Measurements from ENCODE around the gene EFCAB8.
A peak's percentile ranks its signal among the peaks of the same experiment; 100 is the strongest.

Gene EFCAB8, protein sequence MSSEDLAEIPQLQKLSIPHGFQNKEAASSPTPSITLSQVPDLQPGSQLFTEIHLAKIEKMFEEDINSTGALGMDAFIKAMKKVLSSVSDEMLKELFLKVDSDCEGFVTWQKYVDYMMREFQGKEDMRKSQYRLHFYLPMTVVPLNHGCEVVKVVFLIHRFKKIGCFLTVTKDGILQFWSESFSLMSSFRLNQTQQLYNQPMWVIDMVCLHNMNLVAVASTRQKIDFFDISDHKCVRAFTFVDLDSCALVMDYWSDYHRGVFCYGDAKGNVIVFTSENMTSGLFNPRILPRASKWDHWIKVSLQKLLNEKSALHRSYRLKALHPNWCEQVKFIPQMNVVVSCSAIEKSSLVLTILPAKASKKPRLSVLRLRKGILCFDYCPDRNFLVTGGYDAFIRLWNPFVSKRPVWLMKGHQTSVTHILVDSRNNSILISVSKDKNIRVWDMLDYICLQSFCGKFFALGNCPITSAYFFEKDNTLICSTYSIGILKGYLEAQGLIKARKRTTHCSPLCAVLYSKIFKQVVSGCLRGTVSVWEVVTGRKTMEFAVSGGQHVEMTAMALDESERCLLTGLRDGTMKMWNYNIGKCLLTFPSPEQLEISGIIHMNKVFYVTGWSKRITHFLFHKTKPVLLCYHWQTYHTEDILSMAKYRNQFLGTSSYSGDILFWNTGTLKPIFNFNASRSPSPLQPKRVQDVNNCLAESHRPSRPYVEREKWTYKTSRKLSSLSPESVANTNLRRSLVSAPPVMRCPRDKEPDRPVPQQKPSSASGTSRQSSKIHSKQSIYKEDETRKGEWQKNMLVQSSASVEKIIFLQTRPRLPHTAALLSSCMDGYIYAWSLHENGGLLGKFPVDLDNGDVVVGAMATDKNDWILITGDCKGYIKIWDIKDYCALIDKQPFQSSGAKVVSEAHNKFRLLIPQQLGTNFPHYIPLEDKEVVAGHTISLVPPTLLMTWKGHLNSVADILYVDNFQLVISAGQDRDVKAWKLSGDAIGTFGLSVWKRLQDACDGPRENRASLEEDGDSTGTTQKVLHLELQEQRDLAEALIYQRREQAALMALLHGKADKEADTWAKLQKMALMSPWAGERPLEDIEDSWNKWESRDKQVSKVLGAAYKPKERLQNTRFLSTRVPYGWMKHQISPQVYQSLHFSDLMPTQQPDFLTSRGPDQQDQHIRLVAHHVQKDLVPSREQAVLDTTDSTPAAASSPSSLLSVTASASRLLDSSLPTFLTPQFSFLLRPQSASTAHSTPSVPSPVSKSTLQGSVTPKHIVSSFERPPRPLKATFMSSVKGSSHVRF

DNA sequence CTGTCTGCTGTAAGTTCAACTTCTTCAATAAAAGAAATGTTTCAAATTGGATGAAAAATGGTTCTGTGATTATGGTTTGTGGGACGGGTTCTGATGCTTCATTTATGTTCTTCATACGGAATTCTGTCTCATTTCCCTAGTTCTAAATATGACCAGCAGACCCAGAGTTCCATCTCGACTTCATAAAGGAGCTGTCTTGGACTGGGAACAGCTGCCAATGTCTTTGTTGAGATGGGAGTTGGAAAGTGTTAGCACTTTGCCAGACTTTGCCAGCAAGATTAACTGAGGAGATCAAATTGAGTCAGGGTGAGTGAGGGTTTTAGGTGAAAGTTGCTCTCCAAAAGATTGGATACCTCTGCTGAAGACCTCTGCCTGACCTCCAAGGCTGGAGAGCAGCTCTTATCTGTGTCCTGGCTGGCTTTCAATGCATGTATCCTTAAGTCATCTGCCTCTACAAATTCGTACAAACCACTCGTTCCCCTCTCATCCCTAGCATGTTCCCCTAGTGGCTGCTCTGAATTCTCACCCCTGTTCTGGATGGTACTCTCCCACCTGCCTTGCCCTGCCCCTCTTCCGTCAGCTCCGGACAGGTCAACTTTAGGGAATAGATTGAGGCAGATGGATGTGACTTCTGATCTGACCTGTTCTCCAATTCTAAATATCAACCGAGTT lies at the start of gene EFCAB8:
TSS of gene EFCAB8 (plus strand) at position 223 of the 672 bp plus-strand sequence. CDS start 4,870 bp downstream, outside the sequence.
- H3K27me3 ChIP-seq (ENCODE audit: control insufficient read depth in 2 of 2, insufficient read depth in 2 of 2, low read length in 2 of 2), result no peaks in the 10 kb centered on the region
- H3K4me3 ChIP-seq (ENCODE audit: low read length in 2 of 2), result no peak within 1 kb of the TSS
- no peaks in the 10 kb centered on the region for H3K9me3 ChIP-seq (ENCODE audit: control insufficient read depth in 2 of 2, low read length in 2 of 2)
- peaks cover 9 to 13% of the 10 kb centered on the region in 2 donors for H3K36me3 ChIP-seq (ENCODE audit: control insufficient read depth in 2 of 2, insufficient read depth in 2 of 2, low read length in 2 of 2)
- no peak within 1 kb of the TSS for H3K9ac ChIP-seq (ENCODE audit: low read depth in 1 of 2, low read length in 2 of 2)
- H3K4me1 ChIP-seq (ENCODE audit: control insufficient read depth in 2 of 2, insufficient read depth in 2 of 2, low read length in 2 of 2), result no peaks in the 10 kb centered on the region
- no peak within 1 kb of the TSS for H3K27ac ChIP-seq (ENCODE audit: low read depth in 2 of 2, low read length in 2 of 2)

- Histone ChIP-seq H3K4me1 (ENCODE audit: control insufficient read depth in 2 of 2, insufficient read depth in 2 of 2, low read length in 2 of 2) (no peaks in the 10 kb centered on the region), H3K27ac (ENCODE audit: low read depth in 2 of 2, low read length in 2 of 2) (no peak overlapping the region), H3K27me3 (ENCODE audit: control insufficient read depth in 2 of 2, insufficient read depth in 2 of 2, low read length in 2 of 2) (no peaks in the 10 kb centered on the region), H3K9me3 (ENCODE audit: control insufficient read depth in 2 of 2, low read length in 2 of 2) (no peaks in the 10 kb centered on the region), H3K36me3 (ENCODE audit: control insufficient read depth in 2 of 2, insufficient read depth in 2 of 2, low read length in 2 of 2) (no peaks in the 10 kb centered on the region), H3K4me3 (ENCODE audit: low read length in 2 of 2) (no peak overlapping the region), H3K9ac (ENCODE audit: low read depth in 1 of 2, low read length in 2 of 2) (no peak overlapping the region)
Measured at GRCh38 chr20:32809907-32810306, 48.8 kb upstream of the EFCAB8 start.

GRCh38 chr20:32810941-32811340 lies 47.8 kb upstream of the EFCAB8 start:
- no peaks in the 10 kb centered on the region for H3K4me1 ChIP-seq (ENCODE audit: control insufficient read depth in 2 of 2, insufficient read depth in 2 of 2, low read length in 2 of 2)
- no peak overlapping the region for H3K27ac ChIP-seq (ENCODE audit: low read depth in 2 of 2, low read length in 2 of 2)
- H3K4me3 ChIP-seq (ENCODE audit: low read length in 2 of 2), result no peak overlapping the region
- no peak overlapping the region for H3K9ac ChIP-seq (ENCODE audit: low read depth in 1 of 2, low read length in 2 of 2)
- no peaks in the 10 kb centered on the region for H3K36me3 ChIP-seq (ENCODE audit: control insufficient read depth in 2 of 2, insufficient read depth in 2 of 2, low read length in 2 of 2)
- H3K9me3 ChIP-seq (ENCODE audit: control insufficient read depth in 2 of 2, low read length in 2 of 2), result no peaks in the 10 kb centered on the region
- H3K27me3 ChIP-seq (ENCODE audit: control insufficient read depth in 2 of 2, insufficient read depth in 2 of 2, low read length in 2 of 2), result no peaks in the 10 kb centered on the region

DNA sequence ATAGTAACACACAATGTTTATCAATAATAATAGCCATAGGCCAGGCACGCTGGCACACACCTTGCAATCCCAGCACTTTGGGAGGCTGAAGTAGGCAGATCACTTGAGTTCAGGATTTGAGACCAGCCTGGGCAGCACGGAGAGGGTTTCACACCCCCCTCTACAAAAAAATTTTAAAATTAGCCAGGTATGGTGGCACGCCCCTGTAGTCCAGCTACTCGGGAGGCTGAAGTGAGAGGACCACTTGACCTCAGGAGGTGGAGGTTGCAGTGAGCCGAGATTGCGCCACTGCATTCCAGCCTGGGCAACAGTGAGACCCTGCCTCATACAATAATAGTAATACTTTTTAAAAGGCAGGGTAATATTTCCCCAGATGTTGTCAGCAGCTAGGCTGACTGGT lies 46.8 kb upstream of the EFCAB8 start:
- H3K27ac ChIP-seq (ENCODE audit: low read depth in 2 of 2, low read length in 2 of 2), result no peak overlapping the region
- H3K4me1 ChIP-seq (ENCODE audit: control insufficient read depth in 2 of 2, insufficient read depth in 2 of 2, low read length in 2 of 2), result no peaks in the 10 kb centered on the region
- H3K9me3 ChIP-seq (ENCODE audit: control insufficient read depth in 2 of 2, low read length in 2 of 2), result no peaks in the 10 kb centered on the region
- no peak overlapping the region for H3K4me3 ChIP-seq (ENCODE audit: low read length in 2 of 2)
- H3K36me3 ChIP-seq (ENCODE audit: control insufficient read depth in 2 of 2, insufficient read depth in 2 of 2, low read length in 2 of 2), result no peaks in the 10 kb centered on the region
- H3K27me3 ChIP-seq (ENCODE audit: control insufficient read depth in 2 of 2, insufficient read depth in 2 of 2, low read length in 2 of 2), result no peaks in the 10 kb centered on the region
- H3K9ac ChIP-seq (ENCODE audit: low read depth in 1 of 2, low read length in 2 of 2), result no peak overlapping the region

DNA sequence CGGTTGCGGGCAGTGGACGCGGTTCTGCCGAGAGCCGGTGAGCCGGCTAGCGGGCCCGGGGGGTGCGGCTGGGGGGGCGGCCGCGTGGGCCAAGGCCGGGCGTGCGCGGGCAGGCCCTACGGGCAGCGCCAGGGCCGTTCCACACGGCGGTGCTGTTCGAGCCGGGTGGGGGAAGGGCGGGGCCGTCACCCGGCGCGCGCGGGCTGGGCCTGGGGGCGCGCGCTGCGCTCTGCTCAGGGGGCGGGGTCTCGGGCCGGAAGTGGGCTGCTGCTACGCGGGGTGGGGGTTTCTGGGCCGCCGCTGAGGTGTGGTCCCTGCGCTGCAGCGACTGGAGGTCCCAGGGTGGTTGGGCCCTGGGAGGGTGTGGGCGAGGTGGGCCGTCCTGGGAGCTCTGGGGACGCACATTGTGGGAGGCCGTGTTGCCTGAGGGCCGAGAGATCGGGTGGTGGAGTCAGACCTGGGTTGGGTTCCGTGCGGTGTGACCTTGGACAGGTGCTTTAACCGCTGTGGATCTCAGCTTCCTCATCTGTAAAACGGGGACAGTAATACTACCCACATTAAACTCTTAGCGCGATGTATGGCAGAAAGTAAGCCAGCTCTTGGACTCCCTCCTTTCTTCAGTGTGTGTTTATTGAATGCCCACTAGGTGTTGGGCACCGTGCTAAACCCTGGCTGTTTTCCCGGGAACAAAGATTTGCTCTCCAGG lies 38.6 kb upstream of the EFCAB8 start:
- Histone ChIP-seq H3K27me3 (ENCODE audit: control insufficient read depth in 2 of 2, insufficient read depth in 2 of 2, low read length in 2 of 2) (no peaks in the 10 kb centered on the region), H3K27ac (ENCODE audit: low read depth in 2 of 2, low read length in 2 of 2) (peak overlapping the region; percentile 90 to 97), H3K4me3 (ENCODE audit: low read length in 2 of 2) (peak overlapping the region; percentile 90 to 96), H3K9ac (ENCODE audit: low read depth in 1 of 2, low read length in 2 of 2) (peak overlapping the region; percentile 74 to 94), H3K36me3 (ENCODE audit: control insufficient read depth in 2 of 2, insufficient read depth in 2 of 2, low read length in 2 of 2) (no peaks in the 10 kb centered on the region), H3K9me3 (ENCODE audit: control insufficient read depth in 2 of 2, low read length in 2 of 2) (no peaks in the 10 kb centered on the region), H3K4me1 (ENCODE audit: control insufficient read depth in 2 of 2, insufficient read depth in 2 of 2, low read length in 2 of 2) (peaks cover 14 to 21% of the 10 kb centered on the region in 2 donors)

GRCh38 chr20:32820698-32821377 lies 37.9 kb upstream of the EFCAB8 start:
- Histone ChIP-seq H3K4me3 (ENCODE audit: low read length in 2 of 2) (peak overlapping the region; percentile 90 to 96), H3K9me3 (ENCODE audit: control insufficient read depth in 2 of 2, low read length in 2 of 2) (no peaks in the 10 kb centered on the region), H3K4me1 (ENCODE audit: control insufficient read depth in 2 of 2, insufficient read depth in 2 of 2, low read length in 2 of 2) (peaks cover 14 to 21% of the 10 kb centered on the region in 2 donors), H3K9ac (ENCODE audit: low read depth in 1 of 2, low read length in 2 of 2) (peak overlapping the region; percentile 74 to 94), H3K27me3 (ENCODE audit: control insufficient read depth in 2 of 2, insufficient read depth in 2 of 2, low read length in 2 of 2) (no peaks in the 10 kb centered on the region), H3K36me3 (ENCODE audit: control insufficient read depth in 2 of 2, insufficient read depth in 2 of 2, low read length in 2 of 2) (no peaks in the 10 kb centered on the region), H3K27ac (ENCODE audit: low read depth in 2 of 2, low read length in 2 of 2) (peak overlapping the region; percentile 90 to 97)

- Histone ChIP-seq H3K4me1 (ENCODE audit: control insufficient read depth in 2 of 2, insufficient read depth in 2 of 2, low read length in 2 of 2) (peaks cover 14 to 21% of the 10 kb centered on the region in 2 donors), H3K9ac (ENCODE audit: low read depth in 1 of 2, low read length in 2 of 2) (no peak overlapping the region), H3K27ac (ENCODE audit: low read depth in 2 of 2, low read length in 2 of 2) (no peak overlapping the region), H3K36me3 (ENCODE audit: control insufficient read depth in 2 of 2, insufficient read depth in 2 of 2, low read length in 2 of 2) (peaks cover under 1 to 6% of the 10 kb centered on the region in 2 donors), H3K4me3 (ENCODE audit: low read length in 2 of 2) (no peak overlapping the region), H3K9me3 (ENCODE audit: control insufficient read depth in 2 of 2, low read length in 2 of 2) (no peaks in the 10 kb centered on the region), H3K27me3 (ENCODE audit: control insufficient read depth in 2 of 2, insufficient read depth in 2 of 2, low read length in 2 of 2) (no peaks in the 10 kb centered on the region)
Measured at GRCh38 chr20:32822225-32822624, 36.5 kb upstream of the EFCAB8 start.

DNA sequence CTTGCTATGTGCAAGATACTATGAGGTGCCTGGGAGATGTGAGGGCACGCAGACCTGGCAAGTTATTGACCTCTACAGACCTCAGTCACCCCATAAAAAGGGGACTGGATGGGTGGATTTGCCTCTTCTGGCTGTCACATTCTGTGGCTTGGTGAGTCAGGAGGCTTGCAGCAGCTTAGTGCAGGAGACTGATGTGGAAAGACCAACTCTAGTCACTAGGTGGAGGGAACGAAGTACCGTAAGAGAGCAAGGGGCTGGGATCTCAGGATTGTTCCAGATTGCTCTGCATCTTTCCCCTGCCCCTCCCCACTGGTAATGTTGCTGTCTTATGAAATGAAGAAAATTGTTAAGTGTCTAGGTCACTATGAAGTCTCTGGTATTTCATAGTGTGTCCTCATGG lies 35.6 kb upstream of the EFCAB8 start:
- Histone ChIP-seq H3K9ac (ENCODE audit: low read depth in 1 of 2, low read length in 2 of 2) (no peak overlapping the region), H3K4me1 (ENCODE audit: control insufficient read depth in 2 of 2, insufficient read depth in 2 of 2, low read length in 2 of 2) (peaks cover 14 to 21% of the 10 kb centered on the region in 2 donors), H3K4me3 (ENCODE audit: low read length in 2 of 2) (no peak overlapping the region), H3K27me3 (ENCODE audit: control insufficient read depth in 2 of 2, insufficient read depth in 2 of 2, low read length in 2 of 2) (no peaks in the 10 kb centered on the region), H3K27ac (ENCODE audit: low read depth in 2 of 2, low read length in 2 of 2) (no peak overlapping the region), H3K36me3 (ENCODE audit: control insufficient read depth in 2 of 2, insufficient read depth in 2 of 2, low read length in 2 of 2) (peaks cover 4 to 12% of the 10 kb centered on the region in 2 donors), H3K9me3 (ENCODE audit: control insufficient read depth in 2 of 2, low read length in 2 of 2) (no peaks in the 10 kb centered on the region)

Data from mucosa of rectum (tissue), 2 donors.